IPS DF 19.7 (cell line): ENCODE measurements around the gene BZW2.
A peak's percentile ranks its signal among the peaks of the same experiment; 100 is the strongest.

Source experiments
- DNase-seq: peaks from one replicate; pipeline ENCODE4 v3.0.0-alpha.2; 2013; ENCODE audit warnings: low read depth, low spot score

BZW2 gene

GRCh38 chr7:16747102-16747501 lies 101.1 kb downstream of the BZW2 start:
- no peak for DNase-seq

- DNase-seq, result peak; percentile 67
Observed at GRCh38 chr7:16753102-16753931, 107.3 kb downstream of the BZW2 start, which contains the start of gene TSPAN13. Gene TSPAN13, plus strand, starts transcription at chr7:16753755. Its CDS starts 213 bp downstream, at chr7:16753968.

GRCh38 chr7:16753932-16754855 lies 108.2 kb downstream of the BZW2 start:
- no peak for DNase-seq

- no peak for DNase-seq
Observed at GRCh38 chr7:16754856-16755317, 108.9 kb downstream of the BZW2 start.

GRCh38 chr7:16755397-16755796 lies 109.4 kb downstream of the BZW2 start:
- no peak for DNase-seq
